Measurements from ENCODE around the gene TRABD2B. TPM values are rescaled to one million over a fixed set of nuclear protein-coding genes. Genes with fewer than 3 reads are reported as not detected.
A peak's percentile ranks its signal among the peaks of the same experiment; 100 is the strongest.

Gene TRABD2B
- total and polyA plus RNA-seq, 2 of the 4 experiments (the other 2 are of a cell fraction) = not detected

DNA sequence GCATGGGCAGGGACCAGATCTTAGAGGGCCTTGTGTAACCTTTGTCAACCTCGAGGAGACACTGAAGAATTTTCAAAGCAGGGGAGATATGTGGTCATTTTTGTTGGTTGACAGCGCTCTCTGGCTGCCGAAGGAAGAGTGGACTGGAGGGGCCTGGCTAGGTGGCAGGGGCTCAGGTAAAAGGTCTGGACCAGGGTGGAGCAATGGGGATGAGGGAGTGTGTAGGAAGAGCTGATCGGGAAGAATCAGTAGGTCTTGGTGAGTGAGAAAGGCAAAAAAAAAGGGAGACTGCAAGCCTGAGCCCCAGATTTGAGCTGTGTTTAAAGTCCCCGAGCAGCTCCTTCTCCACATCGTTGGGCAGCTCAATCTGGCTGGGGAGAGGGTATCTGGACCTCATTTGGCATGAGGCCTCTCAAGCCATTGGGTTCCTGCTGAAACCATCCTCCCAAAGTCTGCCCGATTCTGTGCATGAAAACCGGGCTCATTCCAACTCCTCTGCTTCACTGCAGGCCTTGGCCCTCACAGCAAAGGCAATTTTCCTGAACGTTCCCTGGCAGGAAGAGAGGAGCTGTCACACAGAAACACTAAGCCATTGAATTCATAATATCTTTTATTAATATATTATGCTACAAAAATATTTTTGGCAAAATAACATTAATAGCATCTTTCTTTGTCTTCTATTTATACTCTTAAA, 237.1 kb downstream of the TRABD2B start:
- ATAC-seq (ENCODE audit: low read depth) = no peak
- H3K27me3 ChIP-seq (ENCODE audit: control insufficient read depth, insufficient read depth, low read length) = peaks cover 5% of the 10 kb centered on the region; the same call in 1 of the 2 replicates
- no peaks in the 10 kb centered on the region for H3K36me3 ChIP-seq (ENCODE audit: control insufficient read depth, insufficient read depth, low read length)
- H3K9me1 ChIP-seq (ENCODE audit: insufficient read depth, low read length) = no peaks in the 10 kb centered on the region
- 67% methylated on average over 1 of the region's 9 CpGs; no CpG with 5 or more reads in 1 of the 2 experiments for WGBS, 2 experiments (ENCODE audit: extremely low coverage in 2 of 2, insufficient read length in 1 of 2)
- H2BK20ac ChIP-seq (ENCODE audit: low read depth, low read length) = no peak overlapping the region
- intact Hi-C loops (cut with micrococcal nuclease) = no loop called here
- H4K8ac ChIP-seq (ENCODE audit: low read depth in 2 of 2, low read length in 2 of 2) = no peak overlapping the region
- DNase-seq = no peak
- H3K56ac ChIP-seq (ENCODE audit: extremely low read depth, insufficient read depth, low read length) = no peak overlapping the region
- no TSS peak for BruUV-seq (replicated peaks)
- H2BK120ac ChIP-seq (ENCODE audit: low read depth, low read length) = no peak overlapping the region
- H2BK15ac ChIP-seq (ENCODE audit: low read depth, low read length) = no peak overlapping the region
- H3K14ac ChIP-seq (replicated peaks; ENCODE audit: low read depth, low read length) = no peak overlapping the region
- H4K20me1 ChIP-seq (ENCODE audit: insufficient read depth, low read length) = no peaks in the 10 kb centered on the region
- no peak overlapping the region for H3K4ac ChIP-seq (ENCODE audit: low read depth, low read length)
- H2AFZ ChIP-seq (replicated peaks; ENCODE audit: low read length, poor library complexity) = peak overlapping the region; percentile 5
- no peak overlapping the region for H3K4me3 ChIP-seq (ENCODE audit: insufficient read depth, low read depth, low read length)
- H3K27ac ChIP-seq (ENCODE audit: insufficient read depth, low read length) = no peak overlapping the region
- H3K23ac ChIP-seq (ENCODE audit: low read depth, low read length) = no peak overlapping the region
- no peak overlapping the region for H3K18ac ChIP-seq (ENCODE audit: low read depth, low read length)
- TF ChIP-seq SMC3 (IDR thresholded peaks at IDR 0.05; ENCODE audit: low read depth, low read length) (no peak), BHLHE40 (IDR thresholded peaks at IDR 0.05; ENCODE audit: low read depth, low read length) (no peak), MAFK (IDR thresholded peaks at IDR 0.05; ENCODE audit: low read depth, low read length) (no peak), FOS (IDR thresholded peaks at IDR 0.05; ENCODE audit: low read depth, low read length) (no peak), CEBPB (IDR thresholded peaks at IDR 0.05; ENCODE audit: low read depth, low read length) (no peak), NFE2L2 (IDR thresholded peaks at IDR 0.05; ENCODE audit: low read depth, low read length) (no peak), RFX5 (IDR thresholded peaks at IDR 0.05; ENCODE audit: low read depth, low read length) (no peak), RCOR1 (IDR thresholded peaks at IDR 0.05; ENCODE audit: insufficient replicate concordance, low read length) (no peak), CHD1 (IDR thresholded peaks at IDR 0.05; ENCODE audit: low read depth, low read length) (no peak), MXI1 (IDR thresholded peaks at IDR 0.05; ENCODE audit: borderline replicate concordance, low read depth, low read length) (no peak)
- TF ChIP-seq, protein P1, sequence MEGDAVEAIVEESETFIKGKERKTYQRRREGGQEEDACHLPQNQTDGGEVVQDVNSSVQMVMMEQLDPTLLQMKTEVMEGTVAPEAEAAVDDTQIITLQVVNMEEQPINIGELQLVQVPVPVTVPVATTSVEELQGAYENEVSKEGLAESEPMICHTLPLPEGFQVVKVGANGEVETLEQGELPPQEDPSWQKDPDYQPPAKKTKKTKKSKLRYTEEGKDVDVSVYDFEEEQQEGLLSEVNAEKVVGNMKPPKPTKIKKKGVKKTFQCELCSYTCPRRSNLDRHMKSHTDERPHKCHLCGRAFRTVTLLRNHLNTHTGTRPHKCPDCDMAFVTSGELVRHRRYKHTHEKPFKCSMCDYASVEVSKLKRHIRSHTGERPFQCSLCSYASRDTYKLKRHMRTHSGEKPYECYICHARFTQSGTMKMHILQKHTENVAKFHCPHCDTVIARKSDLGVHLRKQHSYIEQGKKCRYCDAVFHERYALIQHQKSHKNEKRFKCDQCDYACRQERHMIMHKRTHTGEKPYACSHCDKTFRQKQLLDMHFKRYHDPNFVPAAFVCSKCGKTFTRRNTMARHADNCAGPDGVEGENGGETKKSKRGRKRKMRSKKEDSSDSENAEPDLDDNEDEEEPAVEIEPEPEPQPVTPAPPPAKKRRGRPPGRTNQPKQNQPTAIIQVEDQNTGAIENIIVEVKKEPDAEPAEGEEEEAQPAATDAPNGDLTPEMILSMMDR (conservative IDR thresholded peaks at IDR 0.05; ENCODE audit: low read depth, low read length) = no peak
- TF ChIP-seq, protein P2, sequence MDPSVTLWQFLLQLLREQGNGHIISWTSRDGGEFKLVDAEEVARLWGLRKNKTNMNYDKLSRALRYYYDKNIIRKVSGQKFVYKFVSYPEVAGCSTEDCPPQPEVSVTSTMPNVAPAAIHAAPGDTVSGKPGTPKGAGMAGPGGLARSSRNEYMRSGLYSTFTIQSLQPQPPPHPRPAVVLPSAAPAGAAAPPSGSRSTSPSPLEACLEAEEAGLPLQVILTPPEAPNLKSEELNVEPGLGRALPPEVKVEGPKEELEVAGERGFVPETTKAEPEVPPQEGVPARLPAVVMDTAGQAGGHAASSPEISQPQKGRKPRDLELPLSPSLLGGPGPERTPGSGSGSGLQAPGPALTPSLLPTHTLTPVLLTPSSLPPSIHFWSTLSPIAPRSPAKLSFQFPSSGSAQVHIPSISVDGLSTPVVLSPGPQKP (IDR thresholded peaks at IDR 0.05; ENCODE audit: borderline replicate concordance, low read depth, low read length) = no peak
- TF ChIP-seq, protein P3, sequence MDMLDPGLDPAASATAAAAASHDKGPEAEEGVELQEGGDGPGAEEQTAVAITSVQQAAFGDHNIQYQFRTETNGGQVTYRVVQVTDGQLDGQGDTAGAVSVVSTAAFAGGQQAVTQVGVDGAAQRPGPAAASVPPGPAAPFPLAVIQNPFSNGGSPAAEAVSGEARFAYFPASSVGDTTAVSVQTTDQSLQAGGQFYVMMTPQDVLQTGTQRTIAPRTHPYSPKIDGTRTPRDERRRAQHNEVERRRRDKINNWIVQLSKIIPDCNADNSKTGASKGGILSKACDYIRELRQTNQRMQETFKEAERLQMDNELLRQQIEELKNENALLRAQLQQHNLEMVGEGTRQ (IDR thresholded peaks at IDR 0.05; ENCODE audit: low read depth, low read length) = no peak
- H3K9me3 ChIP-seq (ENCODE audit: control insufficient read depth, insufficient read depth, low read length) = no peaks in the 10 kb centered on the region
- H2BK5ac ChIP-seq (ENCODE audit: low read depth, low read length, poor library complexity, severe bottlenecking) = no peak overlapping the region
- no peak overlapping the region for H2AK5ac ChIP-seq (ENCODE audit: low read depth, low read length)
- no peaks in the 10 kb centered on the region for H3K79me1 ChIP-seq (ENCODE audit: low read depth in 1 of 2, low read length in 2 of 2)
- CTCF ChIA-PET = interaction anchor here (0.6 kb wide), 1 partner anchor 579 kb away, joined by 4 read pairs; no protein-coding TSS in a partner anchor
- no peak overlapping the region for H3K9ac ChIP-seq (ENCODE audit: low read depth, low read length)
- in situ Hi-C loops (cut with MboI; ENCODE audit: low sequenced_read_pairs) = no loop called here
- no peak overlapping the region for H4K91ac ChIP-seq (ENCODE audit: insufficient read depth, low read depth, low read length)
- no peak overlapping the region for H3K4me2 ChIP-seq (ENCODE audit: low read depth, low read length)
- POLR2A ChIA-PET (ENCODE audit: unreplicated experiment) = no interaction called here
- dilution Hi-C loops (cut with HindIII; ENCODE audit: low sequenced_read_pairs, unreplicated experiment) = no loop called here
- no peak overlapping the region for H2AK9ac ChIP-seq (replicated peaks; ENCODE audit: low read depth, low read length, poor library complexity)
- H3K4me1 ChIP-seq (ENCODE audit: control insufficient read depth, insufficient read depth, low read length) = no peaks in the 10 kb centered on the region
- no peak overlapping the region for H4K5ac ChIP-seq (ENCODE audit: low read depth, low read length)
